Tibial nerve (tissue), 4 donors: ENCODE data around the gene SLC36A3.

ENCODE experiments used
- EP300 ChIP-seq, 2 donors: sonication (generic); formaldehyde crosslinking; IDR thresholded peaks; one replicate each; pipeline ENCODE4 v1.6.1; 2017; ENCODE audit warnings: antibody characterized with exemption in 2 of 2, mild to moderate bottlenecking in 1 of 2
- POLR2A ChIP-seq, 2 donors: fragments of 450-650 bp; IDR thresholded peaks; one replicate each; pipeline ENCODE4 v1.6.1; 2017; ENCODE audit warnings: antibody characterized with exemption in 2 of 2, mild to moderate bottlenecking in 2 of 2, moderate library complexity in 2 of 2
- TF ChIP-seq, protein P1 (sequence below), 5 experiments: fragments of 200-600 bp in 3 of 5; fragments of 450-650 bp in 2 of 5; sonication (generic) in 3 of 5; IDR thresholded peaks; one replicate each; pipeline ENCODE4 v1.5.1; 2016 to 2019; ENCODE audit warnings: antibody characterized with exemption in 5 of 5, mild to moderate bottlenecking in 3 of 5, moderate library complexity in 2 of 5

DNA sequence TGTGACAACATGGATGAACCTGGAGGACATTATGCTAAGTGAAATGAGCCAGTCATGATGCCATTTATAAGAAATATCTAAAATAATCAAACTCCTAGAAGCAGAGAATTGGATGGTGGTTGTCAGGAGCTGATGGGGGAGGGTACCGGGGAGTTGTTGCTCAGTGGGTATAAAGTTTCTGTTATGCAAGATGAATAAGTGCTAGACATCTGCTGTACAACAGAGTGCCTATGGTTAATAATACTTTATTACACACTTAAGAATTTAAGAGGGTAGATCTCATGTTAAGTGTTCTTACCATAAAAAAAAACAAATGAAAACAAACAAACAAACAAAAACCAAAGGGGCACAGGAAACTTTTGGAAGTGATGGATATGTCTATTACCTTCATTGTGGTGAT lies 66.7 kb downstream of the SLC36A3 start:
- TF ChIP-seq, protein P1, sequence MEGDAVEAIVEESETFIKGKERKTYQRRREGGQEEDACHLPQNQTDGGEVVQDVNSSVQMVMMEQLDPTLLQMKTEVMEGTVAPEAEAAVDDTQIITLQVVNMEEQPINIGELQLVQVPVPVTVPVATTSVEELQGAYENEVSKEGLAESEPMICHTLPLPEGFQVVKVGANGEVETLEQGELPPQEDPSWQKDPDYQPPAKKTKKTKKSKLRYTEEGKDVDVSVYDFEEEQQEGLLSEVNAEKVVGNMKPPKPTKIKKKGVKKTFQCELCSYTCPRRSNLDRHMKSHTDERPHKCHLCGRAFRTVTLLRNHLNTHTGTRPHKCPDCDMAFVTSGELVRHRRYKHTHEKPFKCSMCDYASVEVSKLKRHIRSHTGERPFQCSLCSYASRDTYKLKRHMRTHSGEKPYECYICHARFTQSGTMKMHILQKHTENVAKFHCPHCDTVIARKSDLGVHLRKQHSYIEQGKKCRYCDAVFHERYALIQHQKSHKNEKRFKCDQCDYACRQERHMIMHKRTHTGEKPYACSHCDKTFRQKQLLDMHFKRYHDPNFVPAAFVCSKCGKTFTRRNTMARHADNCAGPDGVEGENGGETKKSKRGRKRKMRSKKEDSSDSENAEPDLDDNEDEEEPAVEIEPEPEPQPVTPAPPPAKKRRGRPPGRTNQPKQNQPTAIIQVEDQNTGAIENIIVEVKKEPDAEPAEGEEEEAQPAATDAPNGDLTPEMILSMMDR (IDR thresholded peaks at IDR 0.05): no peak
- TF ChIP-seq POLR2A (IDR thresholded peaks at IDR 0.05): no peak
- TF ChIP-seq EP300 (IDR thresholded peaks at IDR 0.05): no peak
